GM19035 (cell line): ENCODE measurements around the gene CLDN7.

Experiments used
- ATAC-seq: cut with Tn5 transposase; IDR thresholded peaks from one replicate; pipeline ENCODE4 v1.9.1; 2021; ENCODE audit not compliant: unreplicated experiment

Gene CLDN7

DNA sequence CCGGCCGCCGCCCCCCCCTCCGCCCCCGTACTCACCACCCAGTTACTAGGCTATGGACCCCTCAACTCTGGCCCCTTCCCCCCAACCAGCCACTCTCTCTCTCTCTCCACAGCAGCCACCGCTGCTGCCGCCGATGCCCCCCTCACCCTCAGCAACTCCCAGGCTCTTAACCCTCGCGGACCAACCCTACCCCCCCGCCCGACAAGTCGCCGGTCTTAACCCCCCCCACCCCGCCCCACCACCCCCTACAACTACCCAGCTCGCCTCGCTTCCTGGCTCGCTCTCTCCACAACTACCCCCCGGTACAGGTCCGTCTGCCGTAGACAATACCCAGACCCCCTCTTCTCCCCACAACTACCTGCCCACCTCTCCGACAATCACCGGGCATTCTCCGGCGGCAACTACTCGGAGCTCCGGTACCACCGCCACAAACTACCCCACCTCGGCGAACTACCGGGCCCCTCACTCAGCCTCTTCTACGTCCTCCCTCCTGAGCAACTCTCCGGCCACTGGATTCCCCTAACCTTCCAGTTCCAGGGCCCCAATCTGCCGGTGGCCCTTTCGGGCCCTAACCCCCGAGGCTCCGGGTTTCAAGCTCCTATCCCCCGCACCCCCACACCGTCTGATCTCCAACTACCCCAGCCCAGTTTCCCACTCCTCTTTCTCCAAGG, 23.7 kb downstream of the CLDN7 start:
- ATAC-seq: no peak

DNA sequence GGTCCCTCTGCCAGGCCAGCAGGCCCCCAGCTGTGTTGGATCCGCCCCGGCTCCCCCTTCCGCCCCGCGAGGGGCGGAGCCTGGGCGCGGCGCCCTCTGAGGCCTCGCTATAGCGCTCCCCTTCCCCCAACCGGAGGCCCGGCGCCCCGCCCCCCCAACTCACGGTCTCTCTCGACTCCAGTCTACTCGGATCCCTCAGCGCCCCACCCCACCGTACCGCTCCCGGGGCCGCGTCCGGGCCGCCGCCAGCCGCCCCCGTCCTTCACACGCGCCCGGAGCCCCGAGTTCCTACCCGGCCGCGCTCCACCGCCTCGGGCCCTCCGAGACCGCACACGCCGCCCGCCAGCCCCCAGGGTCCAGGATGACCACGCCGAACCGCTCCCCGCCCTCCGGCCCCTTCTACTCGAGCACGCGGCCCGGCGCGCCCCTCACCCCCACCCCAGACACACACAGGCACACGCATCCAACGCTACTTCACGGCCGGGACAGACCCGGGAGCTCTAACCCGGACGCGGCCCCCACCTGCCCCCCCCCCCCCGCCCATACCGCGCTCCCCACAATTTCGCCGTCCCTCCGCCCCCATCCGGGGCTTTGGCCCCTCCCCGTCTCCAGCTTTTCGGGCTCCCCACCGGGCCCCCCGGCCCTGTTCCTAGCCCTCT, 24.4 kb downstream of the CLDN7 start:
- ATAC-seq: no peak

DNA sequence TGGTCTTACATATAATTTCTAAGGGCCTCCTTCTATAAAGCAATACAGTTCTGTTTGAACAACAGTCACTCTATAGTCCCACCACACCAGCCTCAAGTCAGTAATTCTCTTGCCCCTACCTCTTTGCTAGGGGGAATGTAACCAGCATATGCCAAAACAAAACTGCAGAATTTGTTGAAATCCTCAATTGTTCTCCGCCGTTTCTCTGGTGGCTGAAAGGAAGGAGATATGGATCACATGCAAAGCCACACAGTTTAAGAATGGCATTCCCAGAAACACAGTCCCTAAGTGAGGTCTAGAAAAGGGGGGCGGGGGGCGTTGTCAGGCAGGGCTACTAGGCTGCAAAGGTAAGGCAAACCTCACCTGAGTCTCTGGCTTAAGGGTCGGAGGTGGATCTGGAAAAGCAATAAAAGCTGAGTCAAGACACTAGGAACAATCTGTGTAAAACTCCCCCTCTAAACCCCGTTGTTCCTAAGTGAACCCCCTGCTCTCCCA, 25.0 kb downstream of the CLDN7 start:
- ATAC-seq: no peak

DNA sequence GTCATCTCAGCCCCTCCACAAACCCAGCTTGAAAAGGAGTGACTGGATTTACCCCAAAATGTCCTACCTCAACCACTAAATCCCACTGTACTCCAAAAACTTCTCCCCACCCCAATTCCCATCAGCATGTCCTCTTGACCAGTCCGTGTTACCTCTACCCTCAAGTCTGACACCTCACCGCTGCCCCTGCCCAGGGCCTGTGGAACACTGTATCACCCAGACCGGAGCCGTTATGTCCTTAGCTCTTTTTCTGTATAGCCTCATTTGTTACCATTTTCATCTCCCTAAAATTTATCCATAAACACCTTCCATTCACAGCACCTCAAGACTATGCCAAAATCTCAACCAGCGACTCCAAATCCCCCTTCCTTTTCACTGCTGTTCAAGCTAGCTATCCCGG, 25.5 kb downstream of the CLDN7 start:
- no peak for ATAC-seq

DNA sequence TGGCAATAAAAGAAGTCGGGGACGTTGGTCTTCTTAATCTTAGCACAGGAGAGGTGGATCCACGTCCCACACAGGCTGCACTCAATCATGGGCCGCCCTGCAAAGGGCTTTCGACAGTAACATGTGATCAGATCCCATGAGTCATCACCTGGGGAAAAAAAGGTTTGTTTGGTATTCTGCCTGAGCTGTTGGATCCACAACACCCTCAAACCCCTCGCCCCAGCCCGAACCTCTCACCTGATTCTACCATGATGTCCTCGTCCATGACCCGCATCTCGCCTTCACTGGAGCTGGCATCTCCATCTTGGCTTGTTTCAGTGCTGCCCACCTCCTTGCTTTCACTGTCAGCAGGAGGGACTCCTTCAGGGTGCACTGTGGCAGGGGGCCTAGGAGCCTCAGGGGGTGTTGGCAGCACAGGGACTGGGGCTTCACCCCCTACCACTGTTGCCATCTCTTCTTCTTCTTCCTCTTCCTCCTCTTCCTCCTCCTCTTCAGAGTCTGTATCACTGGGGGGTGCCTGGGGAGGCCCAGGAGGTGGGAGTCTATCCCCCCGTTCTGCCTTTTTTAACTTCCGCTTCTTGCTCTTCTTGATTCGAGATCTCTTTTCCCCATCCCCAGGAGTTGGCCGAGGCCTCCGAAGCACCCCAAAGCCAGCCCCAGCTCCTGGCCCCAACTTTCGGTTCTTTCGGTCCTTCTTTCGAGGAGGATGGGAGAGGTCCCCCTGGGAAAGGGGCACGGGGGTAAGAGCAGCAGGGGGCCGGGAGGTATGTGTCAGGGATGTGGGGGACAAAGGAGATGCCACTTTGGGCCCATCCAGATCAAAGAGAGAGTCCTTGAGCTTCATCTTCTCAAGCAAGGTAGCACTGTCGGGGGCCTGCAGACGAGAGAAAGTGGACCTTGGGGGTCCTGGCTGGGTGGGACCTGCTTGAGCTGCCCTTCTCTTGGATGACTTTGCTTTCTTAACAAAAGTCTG, 26.3 kb downstream of the CLDN7 start:
- no peak for ATAC-seq

DNA sequence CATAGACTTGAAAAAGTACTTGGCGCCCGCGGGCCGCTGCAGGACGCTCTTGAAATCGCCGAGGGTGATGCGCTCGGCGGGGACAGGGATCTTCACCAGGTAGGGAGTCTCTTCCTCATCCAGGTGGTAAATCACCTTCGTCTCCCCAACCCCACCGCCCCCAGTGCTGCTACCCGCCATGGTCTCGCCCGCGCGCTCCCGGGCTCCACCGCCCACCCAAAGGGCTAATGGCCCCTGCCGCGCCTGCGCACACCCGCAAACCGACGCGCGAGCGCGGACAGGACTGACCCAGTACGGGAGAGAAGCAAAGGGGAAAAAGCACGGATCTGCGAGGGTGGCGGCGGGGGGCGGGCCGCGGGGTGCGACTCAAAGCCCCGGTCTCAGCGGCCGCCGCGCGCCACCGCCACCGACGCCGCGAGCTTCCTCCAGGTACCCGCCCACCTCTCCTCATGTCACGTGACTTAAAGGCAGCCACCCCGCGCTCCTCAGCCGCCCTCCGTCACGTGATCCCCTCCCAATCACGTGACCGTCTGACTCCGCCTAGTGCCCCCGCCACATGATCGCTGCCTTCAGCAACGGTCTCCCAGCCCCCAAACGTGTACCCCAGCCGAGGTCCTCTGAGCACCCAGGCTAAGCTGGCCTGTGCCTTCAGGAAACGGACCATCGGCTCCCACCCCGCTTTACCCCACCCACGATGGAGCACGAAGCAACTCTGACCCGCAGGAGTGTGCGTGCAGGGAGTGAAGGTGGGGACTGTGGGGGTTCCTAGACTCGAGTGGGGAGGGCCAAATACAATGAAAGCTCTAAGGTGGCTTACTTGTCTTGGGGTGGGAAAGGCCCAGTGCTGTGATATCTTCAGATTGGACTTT, 28.0 kb downstream of the CLDN7 start, which contains the start of gene DVL2:
Gene DVL2, minus strand, starts transcription at position 435 of the 869 bp plus-strand sequence. Its CDS starts 255 bp downstream, at position 180.
- ATAC-seq: peak; percentile 55

DNA sequence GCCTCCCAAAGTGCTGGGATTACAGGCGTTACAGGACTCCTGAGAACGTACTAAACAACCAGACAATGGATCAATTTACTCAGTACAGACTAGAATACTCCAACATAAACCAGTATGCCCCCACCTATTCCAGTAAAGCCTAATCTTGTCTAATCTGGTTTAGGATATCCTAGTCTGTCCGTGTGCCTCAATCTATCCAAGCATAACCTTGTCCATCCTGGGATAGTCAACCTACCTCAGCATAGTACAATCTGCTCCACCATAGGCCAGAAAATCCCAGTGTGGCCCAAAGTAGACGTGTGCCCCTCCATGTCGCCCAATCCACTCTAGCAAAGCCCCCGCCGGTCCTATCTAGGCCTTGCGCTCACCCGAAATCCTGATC, 28.6 kb downstream of the CLDN7 start:
- ATAC-seq: no peak

DNA sequence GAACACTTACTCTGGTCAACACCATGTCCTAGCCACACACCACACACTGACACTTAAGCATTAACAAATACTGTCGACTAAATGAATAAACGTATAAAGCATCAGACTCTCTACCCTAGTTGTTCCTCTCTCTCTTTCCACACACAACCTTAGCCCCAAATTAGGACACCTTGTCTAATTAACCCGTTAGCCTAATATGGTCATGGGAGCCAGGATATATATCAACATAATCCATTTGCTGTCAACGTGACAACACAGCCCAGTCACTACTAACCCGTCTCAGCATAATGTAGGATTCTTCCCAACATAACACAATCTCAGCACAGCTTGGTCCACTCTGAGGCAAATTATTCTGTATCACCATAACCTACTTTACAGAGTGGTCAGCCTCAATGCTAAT, 30.2 kb downstream of the CLDN7 start:
- no peak for ATAC-seq

DNA sequence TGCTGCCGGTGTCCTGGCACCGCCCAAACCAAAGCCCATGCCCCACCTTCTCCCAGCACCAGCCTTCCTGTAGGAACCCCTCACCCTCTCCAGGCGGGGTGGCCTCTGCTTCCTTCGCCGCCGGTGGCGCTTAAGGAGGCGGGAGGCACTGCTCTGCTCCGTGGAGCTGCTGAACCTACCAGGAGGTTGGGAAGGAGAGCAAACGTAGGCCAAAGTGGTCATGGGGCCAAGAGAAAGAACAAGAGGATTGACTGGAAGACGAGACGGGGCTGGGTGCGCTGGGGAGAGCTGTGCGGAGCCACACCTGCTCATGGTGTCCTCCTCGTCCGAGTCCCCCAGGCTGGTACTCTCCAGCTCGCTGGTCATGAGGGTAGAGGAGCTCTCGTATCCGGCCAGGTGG, 32.8 kb downstream of the CLDN7 start:
- no peak for ATAC-seq

DNA sequence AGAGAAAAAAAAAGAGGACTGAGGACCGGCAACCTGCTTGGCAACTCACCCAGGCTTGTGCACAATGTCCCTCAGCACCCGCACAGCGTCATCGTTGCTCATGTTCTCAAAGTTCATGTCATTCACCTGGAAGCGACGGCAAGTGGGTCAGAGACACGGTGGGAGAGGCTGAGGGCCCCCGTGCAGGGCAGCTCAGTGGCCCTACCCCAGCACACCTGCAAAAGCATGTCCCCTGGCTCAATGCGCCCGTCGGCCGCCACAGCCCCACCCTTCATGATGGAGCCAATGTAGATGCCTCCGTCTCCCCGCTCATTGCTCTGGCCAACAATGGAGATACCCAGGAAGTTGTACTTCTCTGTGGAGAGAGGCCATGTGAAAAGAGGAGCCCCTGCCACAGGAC, 33.4 kb downstream of the CLDN7 start:
- no peak for ATAC-seq

DNA sequence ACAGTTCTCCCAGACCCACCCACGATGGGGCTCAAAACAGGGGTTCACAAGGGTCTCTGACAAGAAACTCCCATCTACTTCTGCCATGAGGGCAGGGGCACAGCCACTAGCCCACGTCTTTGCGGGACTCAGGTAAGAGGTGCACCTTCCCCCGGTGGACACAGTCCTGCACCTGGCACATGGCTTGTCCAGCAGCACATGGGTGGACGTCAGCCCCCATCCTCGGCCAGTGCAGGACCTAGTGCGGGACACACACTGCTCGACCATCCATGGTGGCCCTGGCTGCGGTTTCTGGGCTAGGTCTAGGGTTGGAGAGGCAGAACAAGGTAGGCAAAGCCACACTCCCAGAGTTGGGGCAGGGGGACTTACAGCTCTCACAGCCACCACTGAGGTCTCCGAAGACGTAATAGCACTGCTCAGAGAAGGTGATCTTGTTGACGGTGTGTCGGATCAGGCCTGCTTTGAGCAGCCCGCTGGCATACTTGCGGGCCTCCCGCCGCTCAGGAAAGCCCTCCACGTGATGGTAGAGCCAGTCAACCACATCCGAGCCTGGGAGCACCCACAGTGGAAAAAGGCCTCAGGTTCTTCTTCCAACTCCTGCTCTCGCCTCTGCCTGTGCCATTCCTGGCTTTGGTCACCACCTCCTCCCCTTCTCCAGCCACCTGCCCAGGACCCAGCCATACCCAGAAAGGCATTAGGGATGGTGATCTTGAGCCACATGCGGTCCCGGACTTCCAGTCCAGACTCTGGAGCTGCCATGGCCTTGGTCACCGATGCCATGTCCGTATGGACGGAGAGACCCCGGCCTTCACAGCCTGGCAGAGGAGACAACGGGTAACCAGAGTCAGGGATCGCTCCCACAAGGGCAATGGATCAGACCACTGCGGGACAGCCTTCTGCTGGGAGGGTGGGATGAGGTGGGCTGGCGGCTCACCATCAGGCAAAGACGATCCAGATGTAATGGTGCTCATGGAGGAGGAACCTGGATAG, 35.3 kb downstream of the CLDN7 start:
- no peak for ATAC-seq

DNA sequence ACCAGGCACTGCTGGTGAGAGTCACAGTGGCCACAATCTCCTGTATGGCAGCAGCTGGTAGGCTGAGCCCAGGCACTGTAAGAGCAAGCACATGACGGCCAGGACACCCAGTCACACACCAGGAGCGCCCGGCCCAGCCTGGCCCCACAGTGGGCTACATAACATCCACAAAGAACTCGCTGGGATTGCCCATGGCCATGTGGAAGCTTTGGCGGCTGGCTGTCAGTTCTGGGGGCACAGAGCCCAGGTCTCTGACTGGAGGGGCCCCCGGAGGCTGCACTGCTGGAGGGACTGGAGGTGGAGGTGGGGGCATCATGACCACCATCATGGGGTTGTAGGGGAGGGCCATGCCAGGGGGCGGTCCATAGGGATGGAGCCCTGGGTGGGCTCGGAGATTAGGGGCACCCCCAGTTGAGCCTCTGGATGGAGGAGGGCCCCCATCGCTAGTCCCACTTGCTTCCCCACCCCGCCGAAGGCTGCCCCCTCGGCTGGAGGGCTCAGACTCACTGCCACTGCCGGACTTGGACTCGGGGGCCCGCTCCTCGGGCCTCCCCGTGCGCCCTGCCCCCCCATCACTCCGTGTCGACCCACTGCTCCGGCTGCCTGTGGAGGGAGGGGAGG, 36.5 kb downstream of the CLDN7 start:
- ATAC-seq: no peak

DNA sequence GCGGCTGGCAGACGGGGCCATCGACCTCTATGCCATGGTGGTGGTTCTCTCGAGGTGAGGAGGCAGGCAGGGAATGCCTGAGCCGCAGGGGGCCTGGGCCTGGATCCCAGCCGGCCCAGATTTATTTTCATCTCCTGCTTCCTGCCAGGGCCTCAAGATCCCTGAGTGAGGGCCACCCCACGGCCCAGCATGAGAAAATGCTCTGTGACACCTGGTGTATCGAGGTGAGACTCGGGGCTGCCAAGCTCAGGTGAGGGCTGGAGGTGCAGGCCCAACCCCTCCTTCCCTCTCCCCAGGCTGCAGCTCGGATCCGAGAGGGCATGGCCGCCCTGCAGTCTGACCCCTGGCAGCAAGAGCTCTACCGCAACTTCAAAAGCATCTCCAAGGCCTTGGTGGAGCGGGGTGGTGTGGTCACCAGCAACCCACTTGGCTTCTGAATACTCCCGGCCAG, 37.6 kb downstream of the CLDN7 start:
- no peak for ATAC-seq

DNA sequence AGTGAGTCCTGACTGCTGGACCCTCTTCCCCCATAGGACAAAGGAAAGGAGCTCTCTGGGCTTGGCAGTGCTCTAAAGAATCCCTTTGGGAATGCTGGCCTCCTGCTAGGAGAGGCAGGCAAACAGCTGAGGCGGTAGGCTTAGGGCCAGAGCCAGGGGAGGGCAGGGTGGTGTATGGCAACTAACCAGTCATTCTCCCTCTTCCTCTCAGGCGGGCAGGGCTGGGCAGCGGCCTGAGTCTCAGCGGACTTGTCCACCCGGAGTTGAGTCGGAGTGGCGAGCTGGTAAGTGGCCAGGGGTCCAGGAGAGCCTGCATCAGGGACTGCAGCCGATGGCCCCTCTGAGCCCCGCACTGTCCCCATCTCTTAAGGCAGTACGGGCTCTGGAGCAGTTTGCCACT, 38.2 kb downstream of the CLDN7 start:
- ATAC-seq: no peak

DNA sequence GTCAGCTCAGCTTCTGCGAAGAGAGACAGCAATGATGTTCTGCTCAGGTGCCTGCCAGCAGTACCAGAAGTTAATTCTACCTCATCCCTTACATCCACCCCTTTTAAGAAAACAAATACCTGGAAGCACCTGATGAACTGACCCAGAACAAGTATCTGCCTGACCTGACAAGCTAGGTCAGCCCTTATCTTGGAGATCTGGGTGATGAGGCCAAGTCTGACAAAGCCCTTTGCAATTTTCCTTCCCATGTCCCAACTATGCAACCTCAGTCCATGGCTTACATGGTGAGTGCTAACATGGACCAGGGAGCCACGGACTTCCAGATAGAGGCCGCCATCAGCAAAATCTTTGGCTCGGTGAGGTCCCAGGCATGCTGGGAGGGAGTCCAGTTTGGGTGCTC, 38.9 kb downstream of the CLDN7 start:
- no peak for ATAC-seq

DNA sequence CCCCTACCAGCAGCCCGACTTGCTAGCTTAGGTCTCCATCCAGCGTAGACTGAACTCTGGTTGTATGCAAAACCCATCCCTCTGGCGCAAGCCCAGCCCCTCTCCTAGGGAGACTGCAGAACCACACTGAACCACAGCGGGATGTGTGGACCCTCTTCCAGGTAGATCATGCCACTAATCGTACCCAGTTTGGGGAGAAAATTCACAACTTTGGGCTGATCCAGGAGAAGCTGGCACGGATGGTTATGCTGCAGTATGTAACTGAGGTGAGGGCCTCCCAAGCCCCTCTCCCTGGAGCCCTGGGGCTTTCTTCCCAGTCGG, 39.3 kb downstream of the CLDN7 start:
- no peak for ATAC-seq

DNA sequence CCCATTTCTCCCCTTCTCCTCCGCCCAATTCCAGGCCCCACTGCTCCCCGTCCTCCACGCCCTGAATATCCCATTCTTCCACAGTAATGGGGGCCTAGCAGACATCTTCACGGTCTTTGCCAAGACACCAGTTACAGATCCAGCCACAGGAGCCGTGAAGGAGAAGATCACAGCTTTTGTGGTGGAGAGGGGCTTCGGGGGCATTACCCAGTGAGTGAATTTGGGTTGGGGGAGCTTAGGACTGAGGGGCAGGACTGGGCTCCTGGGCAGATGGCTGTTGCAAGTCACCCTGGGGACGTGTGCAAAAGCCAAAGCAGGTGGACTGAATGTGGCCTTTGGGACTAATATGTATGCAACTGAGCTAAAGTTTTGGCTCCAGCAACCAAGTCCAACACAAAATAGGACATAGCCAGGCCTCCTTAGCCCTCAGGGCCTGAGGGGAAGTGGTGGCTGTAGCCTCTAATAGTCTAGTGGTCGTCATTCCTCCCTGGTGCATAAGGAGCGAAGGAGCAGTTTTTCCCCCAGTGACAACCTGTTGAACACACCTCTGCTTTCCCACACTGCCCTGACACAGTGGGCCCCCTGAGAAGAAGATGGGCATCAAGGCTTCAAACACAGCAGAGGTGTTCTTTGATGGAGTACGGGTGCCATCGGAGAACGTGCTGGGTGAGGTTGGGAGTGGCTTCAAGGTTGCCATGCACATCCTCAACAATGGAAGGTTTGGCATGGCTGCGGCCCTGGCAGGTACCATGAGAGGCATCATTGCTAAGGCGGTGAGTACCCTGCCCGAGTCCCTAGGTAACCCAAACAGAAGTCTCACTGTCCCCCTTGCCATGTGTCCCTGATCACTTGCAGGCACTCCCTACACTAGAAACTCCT, 39.9 kb downstream of the CLDN7 start:
- ATAC-seq: no peak
